Measurements from ENCODE around the gene POC1A. TPM values are rescaled to one million over a fixed set of nuclear protein-coding genes. Genes with fewer than 3 reads are reported as not detected.

POC1A gene
- total RNA-seq, 1 experiment from 2014 or later = 29.0 TPM

DNA sequence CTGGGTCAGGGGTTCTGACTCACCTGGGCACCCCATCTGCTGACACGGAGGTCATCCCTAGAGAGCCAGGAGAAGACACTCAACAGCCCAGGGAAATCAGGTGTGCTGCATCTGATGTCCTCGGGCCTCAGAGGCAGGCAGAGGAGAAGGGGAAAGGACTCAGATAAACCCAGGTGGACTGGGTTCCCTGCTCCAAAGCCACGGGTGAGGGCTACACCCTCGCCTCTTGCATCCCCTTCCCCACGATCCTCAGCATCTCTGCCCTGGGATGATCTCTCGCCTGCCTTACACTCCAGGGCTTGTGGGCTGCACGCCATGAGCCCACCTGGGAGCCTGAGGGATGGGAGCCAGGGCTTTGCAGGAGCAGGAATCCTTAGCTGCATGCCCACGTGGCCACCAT, 89.7 kb downstream of the POC1A start:
- WGBS (ENCODE audit: extremely low coverage, insufficient read length, low lambda C conversion rate) = no CpG with 5 or more reads among the region's 8 CpGs
- Mint-ChIP-seq H3K36me3 (ENCODE audit: insufficient read depth in 1 of 3, low read depth in 3 of 3) (no peaks in the 10 kb centered on the region), H3K27me3 (ENCODE audit: low read depth) (peaks cover 35% of the 10 kb centered on the region), H3K27ac (no peak overlapping the region), H3K4me3 (no peak overlapping the region), H3K4me1 (peaks cover 2 to 5% of the 10 kb centered on the region in 2 experiments; a peak in 1 of 4 replicates), H3K9me3 (no peaks in the 10 kb centered on the region)
- Histone ChIP-seq H4K5ac (ENCODE audit: insufficient read length, low read depth, low read length) (no peak overlapping the region), H3K27me3 (ENCODE audit: insufficient read depth, low read length) (no peaks in the 10 kb centered on the region), H3K56ac (ENCODE audit: insufficient read length, low read depth, low read length) (no peak overlapping the region), H2BK120ac (ENCODE audit: low read depth, low read length, poor library complexity, severe bottlenecking) (no peak overlapping the region), H3K23ac (ENCODE audit: insufficient read length, low read depth, low read length) (no peak overlapping the region), H3K14ac (ENCODE audit: insufficient read depth, low read length) (no peak overlapping the region), H4K20me1 (ENCODE audit: control insufficient read depth, insufficient read depth, insufficient read length) (peaks cover 2% of the 10 kb centered on the region), H2BK5ac (ENCODE audit: insufficient read length, low read length) (no peak overlapping the region), H3K79me2 (ENCODE audit: insufficient read depth, low read length) (no peaks in the 10 kb centered on the region), H3K18ac (ENCODE audit: insufficient read length, low read depth, low read length) (no peak overlapping the region), H3K79me1 (ENCODE audit: insufficient read depth, low read depth, low read length, poor library complexity, severe bottlenecking) (no peaks in the 10 kb centered on the region), H3K4me1 (ENCODE audit: insufficient read depth, low read length) (no peaks in the 10 kb centered on the region), H3K27ac (ENCODE audit: insufficient read length, low read depth, low read length) (no peak overlapping the region), H4K91ac (ENCODE audit: insufficient read length, low read depth, low read length) (no peak overlapping the region), H2BK15ac (ENCODE audit: low read depth, low read length) (no peak overlapping the region), H2AK5ac (ENCODE audit: insufficient read length, low read length) (no peak overlapping the region), H2AFZ (ENCODE audit: low read length) (no peak overlapping the region), H3K4me2 (ENCODE audit: insufficient read depth, insufficient read length, low read length) (no peak overlapping the region), H3T11ph (ENCODE audit: low read length) (no peak overlapping the region), H2BK20ac (ENCODE audit: low read depth, low read length, poor library complexity, severe bottlenecking) (no peak overlapping the region), H3K9ac (ENCODE audit: extremely low read depth, insufficient read length, low read length) (no peak overlapping the region), H3K4ac (ENCODE audit: low read depth, low read length) (no peak overlapping the region), H2BK12ac (ENCODE audit: insufficient read length, low read depth, low read length) (no peak overlapping the region), H3K9me3 (ENCODE audit: control insufficient read depth, low read depth, low read length) (no peaks in the 10 kb centered on the region), H3K23me2 (ENCODE audit: insufficient read length, low read depth, low read length, poor library complexity, severe bottlenecking) (no peaks in the 10 kb centered on the region), H4K8ac (replicated peaks; ENCODE audit: insufficient read length, low read depth, low read length) (no peak overlapping the region)
- TF ChIP-seq, protein P1, sequence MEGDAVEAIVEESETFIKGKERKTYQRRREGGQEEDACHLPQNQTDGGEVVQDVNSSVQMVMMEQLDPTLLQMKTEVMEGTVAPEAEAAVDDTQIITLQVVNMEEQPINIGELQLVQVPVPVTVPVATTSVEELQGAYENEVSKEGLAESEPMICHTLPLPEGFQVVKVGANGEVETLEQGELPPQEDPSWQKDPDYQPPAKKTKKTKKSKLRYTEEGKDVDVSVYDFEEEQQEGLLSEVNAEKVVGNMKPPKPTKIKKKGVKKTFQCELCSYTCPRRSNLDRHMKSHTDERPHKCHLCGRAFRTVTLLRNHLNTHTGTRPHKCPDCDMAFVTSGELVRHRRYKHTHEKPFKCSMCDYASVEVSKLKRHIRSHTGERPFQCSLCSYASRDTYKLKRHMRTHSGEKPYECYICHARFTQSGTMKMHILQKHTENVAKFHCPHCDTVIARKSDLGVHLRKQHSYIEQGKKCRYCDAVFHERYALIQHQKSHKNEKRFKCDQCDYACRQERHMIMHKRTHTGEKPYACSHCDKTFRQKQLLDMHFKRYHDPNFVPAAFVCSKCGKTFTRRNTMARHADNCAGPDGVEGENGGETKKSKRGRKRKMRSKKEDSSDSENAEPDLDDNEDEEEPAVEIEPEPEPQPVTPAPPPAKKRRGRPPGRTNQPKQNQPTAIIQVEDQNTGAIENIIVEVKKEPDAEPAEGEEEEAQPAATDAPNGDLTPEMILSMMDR (conservative IDR thresholded peaks at IDR 0.05) = no peak
- no peak for DNase-seq

All from H9 (cell line).